GM19395 (cell line): ENCODE results near the gene DYSF.

Experiments used
- ATAC-seq: cut with Tn5 transposase; IDR thresholded peaks from one replicate; pipeline ENCODE4 v1.9.1; 2021; ENCODE audit warnings: mild to moderate bottlenecking, moderate library complexity; ENCODE audit not compliant: unreplicated experiment

Gene DYSF

DNA sequence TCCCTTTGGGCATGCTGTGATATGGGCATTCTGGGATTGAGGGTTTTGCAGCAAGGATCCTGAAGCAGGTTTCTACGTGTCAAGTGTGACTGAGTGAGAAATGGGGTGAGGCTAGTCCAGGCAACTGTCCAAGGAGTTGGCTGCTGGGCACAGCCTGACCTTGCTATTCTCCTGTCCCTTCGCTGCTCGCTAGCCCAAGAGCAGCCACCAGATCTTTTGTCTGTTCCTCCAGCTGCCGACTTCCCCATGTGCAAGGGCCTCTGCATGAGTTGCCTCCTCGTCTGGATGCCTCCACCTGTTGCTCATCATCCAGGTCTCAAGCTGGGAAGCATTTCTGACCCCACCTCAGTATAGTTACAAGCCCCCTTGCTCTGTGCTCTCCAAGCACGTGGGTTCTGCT lies 71.1 kb downstream of the DYSF start:
- no peak for ATAC-seq

DNA sequence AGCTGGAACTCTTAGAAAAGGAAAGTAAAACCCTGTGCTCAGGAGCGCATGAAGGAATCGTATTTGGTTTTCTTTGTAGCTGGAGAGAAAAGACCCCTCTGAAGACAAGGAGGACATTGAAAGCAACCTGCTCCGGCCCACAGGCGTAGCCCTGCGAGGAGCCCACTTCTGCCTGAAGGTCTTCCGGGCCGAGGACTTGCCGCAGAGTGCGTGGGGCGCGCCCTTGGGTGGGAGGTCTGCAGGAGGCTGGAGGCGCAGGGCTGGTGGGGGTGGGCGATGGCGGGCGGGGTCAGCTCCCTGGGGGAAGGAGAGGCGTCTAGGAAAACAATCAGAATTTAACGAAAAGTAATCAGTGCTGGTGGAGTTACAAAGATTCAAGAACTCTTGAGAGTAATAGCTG lies 72.8 kb downstream of the DYSF start:
- no peak for ATAC-seq

DNA sequence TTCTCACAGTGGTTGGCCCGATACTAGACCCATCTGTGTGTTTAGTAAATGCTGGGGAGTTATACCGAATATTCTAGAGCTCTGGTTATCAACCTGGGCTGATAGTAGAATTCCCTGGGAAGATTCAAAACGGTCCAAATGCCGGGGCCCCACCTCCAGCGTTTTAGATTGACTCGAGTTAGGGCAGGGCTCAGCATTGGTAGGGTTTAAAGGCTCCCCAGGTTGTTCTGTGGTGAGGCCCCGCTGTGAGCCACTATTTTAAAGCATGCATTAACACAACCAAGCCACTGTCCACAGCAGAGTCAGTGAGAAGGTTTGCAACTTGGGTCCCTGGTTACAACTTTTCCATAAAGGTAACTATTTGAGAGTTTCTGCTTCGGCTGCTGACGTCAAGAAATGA lies 73.6 kb downstream of the DYSF start:
- ATAC-seq = no peak

DNA sequence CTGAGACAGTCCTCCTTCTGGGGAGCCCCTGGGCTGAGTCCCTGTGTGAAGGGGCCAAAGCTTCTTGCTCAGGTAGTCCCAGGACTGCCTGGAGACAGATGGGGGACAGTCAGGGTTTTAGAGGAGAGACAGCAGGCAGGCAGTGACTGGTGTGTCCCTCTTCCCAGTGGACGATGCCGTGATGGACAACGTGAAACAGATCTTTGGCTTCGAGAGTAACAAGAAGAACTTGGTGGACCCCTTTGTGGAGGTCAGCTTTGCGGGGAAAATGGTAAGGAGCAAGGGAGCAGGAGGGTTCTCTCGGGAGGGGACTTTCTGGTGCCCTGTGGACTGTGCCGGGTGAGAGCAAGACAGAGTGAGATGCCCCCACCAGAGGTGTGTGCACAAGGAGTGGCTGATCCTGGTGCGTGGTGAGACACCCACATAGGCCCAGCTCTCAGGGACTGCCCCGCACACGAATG lies 74.8 kb downstream of the DYSF start:
- ATAC-seq = no peak

DNA sequence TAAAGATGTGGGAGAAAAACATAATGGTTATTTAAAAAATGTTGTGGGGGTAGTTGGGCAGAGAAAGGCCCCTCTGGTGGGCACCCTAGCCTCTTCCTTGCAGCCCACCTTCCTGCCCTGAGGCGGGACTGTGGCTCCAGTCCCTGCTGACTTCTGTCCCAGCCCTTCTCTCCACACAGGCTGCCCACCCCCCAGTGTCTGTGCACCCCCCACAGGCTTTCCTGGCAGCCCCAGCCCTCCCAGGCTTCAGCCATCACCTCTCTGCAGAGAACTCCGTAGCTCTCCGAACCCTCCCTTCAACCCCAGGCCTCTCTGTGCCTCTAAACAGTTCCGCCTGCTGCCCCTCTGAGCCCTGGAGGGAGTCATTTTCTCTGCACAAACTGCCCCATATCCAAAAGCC lies 75.4 kb downstream of the DYSF start:
- no peak for ATAC-seq

- ATAC-seq = no peak
These were observed 76.8 kb downstream of the DYSF start for GRCh38 chr2:71530211-71530610.

DNA sequence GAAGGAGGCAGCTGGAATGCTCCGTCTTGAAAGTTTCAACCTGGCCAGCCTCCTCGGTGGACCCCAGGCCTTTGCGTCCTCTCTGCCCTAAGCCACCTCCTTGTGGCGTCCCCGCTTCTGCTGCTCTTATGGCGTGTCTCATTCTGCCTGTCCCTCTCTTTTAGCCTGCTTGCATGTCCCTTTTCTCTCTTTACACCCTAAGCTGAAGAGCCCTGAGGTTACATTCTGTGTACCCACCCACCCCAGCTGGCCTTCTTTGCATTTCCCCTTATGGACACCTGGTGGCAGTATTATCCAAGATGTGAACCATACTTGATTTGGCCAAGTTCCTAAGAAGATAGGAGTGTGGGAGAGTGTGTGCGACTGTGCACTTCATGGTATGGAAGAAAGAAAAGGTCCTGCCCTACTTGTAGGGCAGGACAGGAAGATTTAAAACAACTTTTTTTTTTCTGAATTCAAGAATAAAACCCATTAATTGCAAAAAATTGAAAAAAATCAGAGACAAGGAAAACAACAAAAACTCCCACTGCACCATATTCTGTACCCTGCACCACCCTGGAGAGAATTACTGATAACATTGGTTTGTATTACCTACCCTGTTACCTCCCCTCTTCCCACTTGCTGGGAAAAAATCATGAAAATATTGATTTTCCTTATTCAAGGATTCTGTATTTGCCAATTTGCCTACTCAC lies 77.4 kb downstream of the DYSF start:
- ATAC-seq = peak; percentile 67

DNA sequence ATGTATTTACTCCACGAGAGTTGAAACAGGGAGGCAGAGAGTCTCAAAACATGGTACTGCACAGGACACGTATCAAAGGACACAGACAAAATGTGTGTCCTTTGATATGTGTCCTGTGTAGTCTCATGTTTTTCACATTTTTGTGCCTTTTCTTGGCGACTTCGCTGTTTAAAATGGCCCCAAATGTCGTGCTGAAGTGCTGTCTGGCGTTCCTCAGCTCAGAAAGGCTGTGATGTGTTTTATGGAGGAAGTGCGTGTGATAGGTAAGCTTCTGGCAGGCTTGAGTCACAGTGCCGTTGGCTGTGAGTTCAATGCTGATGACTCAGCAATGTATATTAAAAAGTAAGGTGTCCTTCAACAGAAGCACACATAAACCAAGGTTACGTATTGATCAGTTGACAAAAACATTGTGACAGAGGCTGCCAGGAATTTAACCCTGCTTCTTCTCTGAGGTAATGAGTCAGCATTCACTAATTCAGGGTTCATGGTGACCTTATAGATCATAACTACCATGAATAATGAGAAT lies 78.2 kb downstream of the DYSF start:
- no peak for ATAC-seq

DNA sequence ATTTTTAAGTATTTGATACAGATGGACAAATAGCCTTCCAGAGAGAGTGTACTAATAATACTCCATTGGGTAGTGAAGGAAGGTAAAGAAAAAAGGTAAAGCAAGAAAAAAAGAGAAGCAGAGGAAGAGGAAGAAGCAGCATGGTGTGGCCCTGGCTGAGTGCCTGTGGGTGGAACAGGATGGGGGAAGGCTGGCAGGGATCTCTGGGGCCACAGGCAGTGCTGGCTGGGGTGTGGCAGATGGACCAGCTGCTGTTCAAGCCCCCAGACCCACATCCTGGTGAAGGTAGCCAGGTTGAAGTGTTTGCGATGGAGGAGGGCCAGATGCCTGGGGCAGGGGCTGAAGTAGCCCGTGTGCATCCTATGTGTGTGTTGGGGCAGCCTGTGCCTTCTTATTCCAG lies 79.0 kb downstream of the DYSF start:
- no peak for ATAC-seq

DNA sequence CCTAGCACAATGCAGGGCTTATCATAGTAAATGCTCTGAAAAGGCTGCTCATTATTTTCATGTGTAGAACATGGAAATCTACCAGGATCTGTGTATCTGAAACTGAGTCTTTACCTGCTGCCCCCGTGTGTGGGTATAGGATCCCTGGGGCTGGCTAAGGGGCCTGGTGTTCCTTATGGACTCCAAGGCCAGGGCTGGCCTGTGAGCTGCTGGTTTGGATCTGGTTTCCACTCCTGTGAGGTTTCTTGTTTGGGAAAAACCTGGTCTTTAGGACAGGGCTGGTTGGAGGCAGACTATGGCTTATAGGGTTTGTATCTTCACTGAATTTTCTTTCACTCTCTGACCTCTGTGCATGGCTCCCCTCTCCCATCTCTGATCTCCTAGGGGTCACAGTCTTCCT lies 80.8 kb downstream of the DYSF start:
- no peak for ATAC-seq

- ATAC-seq = no peak
These were observed 81.5 kb downstream of the DYSF start for GRCh38 chr2:71534826-71535225.

DNA sequence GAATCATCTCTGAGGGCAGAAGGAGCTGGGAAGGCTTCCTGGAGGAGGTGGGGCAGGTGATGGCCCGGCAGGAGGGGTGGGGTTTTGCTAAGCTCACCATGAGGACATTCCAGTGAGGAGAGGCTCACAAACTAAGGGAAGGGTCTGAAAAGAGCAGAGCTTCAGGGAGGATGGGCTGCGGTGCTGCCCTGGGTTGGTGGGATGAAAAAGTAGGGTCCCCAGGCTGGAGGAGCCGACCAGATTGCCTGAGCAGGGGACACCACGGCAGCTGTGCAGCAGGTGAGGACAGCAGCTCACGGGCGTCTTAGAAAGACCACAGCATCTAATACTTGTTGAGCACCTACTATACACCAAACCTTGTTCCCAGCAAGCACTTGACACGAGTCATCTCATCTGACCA lies 82.2 kb downstream of the DYSF start:
- ATAC-seq = no peak

GRCh38 chr2:71536226-71536671 lies 82.9 kb downstream of the DYSF start:
- no peak for ATAC-seq

- no peak for ATAC-seq
These were observed 84.9 kb downstream of the DYSF start for GRCh38 chr2:71538241-71538640.

DNA sequence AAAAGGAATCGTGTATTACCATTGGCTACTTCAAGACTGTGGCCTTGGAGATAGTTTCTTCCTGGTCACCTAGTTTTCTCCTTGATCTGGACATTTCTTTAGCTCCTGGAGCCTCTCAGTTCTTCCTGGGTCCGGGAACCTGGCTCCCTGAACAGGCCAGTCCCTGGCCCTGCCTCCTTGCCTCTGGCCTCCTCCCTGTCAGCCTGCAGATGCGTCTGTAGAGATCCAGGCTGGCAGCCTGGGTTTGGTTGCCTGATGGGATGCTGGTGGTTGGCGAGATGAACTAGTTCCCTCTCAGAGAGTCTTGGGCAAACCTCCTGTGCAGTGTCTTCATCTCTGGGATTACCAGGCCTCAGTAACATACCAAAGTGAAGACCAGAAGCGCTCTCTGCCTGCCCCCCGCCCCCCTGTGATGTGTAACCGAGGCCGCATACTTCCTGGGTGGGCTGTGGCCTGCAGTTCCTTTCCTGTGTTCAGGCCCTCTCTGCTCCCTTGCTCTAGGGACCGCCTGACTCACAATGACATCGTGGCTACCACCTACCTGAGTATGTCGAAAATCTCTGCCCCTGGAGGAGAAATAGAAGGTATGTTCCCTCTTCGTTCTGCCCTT lies 85.4 kb downstream of the DYSF start:
- no peak for ATAC-seq

GRCh38 chr2:71540818-71541217 lies 87.5 kb downstream of the DYSF start:
- ATAC-seq = no peak

DNA sequence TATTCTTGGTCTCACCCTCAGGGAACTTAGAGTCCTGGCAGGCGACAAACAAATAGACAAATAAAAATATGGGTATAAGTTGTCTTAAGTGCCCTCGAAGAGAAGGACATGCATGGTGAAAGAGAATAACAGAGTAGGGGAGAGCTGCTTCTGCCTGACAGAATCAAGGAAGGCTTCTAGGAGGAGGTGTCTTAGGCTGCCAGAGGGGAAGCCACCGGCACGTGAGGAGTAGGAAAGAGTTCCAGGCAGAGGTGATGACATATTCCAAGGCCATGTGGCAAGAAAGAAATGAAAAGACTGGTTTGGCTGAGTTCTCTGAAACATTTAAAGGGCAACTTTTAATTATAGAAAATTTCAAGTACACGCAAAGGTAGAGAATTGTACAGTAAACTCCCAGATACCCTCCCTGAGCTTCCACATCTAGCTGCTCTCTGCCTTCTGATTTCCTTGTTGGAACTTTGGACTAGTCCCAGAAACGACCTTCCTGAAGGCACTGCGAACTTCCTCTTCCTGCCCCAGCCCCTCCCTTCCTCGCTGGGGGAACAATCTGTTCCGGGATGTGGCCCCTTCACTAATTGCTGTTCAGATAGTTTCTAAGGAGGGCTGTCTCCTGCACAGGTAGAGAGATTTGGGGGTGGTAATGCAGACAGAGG lies 91.7 kb downstream of the DYSF start:
- ATAC-seq = no peak

- ATAC-seq = no peak
These were observed 92.4 kb downstream of the DYSF start for GRCh38 chr2:71545572-71546274.

- ATAC-seq = no peak
These were observed 92.9 kb downstream of the DYSF start for GRCh38 chr2:71546275-71546638.

DNA sequence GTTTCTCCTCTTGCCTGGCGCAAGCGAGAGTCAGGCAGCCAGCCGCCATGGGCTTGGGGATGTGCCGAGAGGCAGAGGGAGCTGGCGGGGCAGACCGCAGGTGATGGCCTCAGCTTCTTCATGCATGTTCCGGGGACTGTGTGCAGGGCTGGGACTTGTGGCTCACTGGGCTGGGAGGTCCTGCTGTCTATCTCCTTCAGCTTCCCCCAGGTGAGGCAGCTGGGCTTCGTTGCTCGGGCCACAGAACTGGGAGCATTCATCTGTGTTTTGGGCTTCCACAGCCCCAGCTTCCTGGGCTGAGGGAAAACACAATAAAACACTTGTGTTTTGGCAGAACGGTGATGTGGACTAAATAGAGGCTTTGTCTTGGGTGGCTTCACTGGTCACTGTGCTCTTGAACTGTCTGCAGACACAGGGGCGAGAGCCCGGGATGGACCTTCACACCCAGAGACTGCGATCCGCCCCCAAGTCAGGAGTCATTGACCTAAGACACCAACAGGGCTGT lies 93.5 kb downstream of the DYSF start:
- ATAC-seq = no peak

GRCh38 chr2:71547616-71548285 lies 94.4 kb downstream of the DYSF start:
- ATAC-seq = no peak
